GM12878 (cell line): Measurements from ENCODE around the gene MGP. TPM values are rescaled to one million over a fixed set of nuclear protein-coding genes. Genes with fewer than 3 reads are reported as not detected.

Source experiments
- ATAC-seq: fragments of 200-7000 bp; cut with Tn5 transposase; 3 replicates; pipeline ENCODE4 v1.9.1; 2020; ENCODE audit warnings: mild to moderate bottlenecking, moderate library complexity
- BruUV-seq: library from RNA; stranded (reverse); fragments of 400-500 nt; replicated peaks from 2 replicates; lab custom pipeline; 2021; lab: Mats Ljungman, UMichigan
- CTCF ChIA-PET: fragments of 300-600 bp; sonication (Branson Sonifier 250); formaldehyde crosslinking; extraction: SDS; loops from one replicate; lab custom pipeline; 2021; ENCODE audit warnings: inconsistent platforms; lab: Yijun Ruan, JAX
- POLR2A ChIA-PET: fragments of 350-600 bp; formaldehyde crosslinking; extraction: SDS; loops from one replicate; lab custom pipeline; 2021; ENCODE audit warnings: inconsistent platforms; lab: Charles Lee
- RAD21 ChIA-PET: fragments of 300-600 bp; sonication (Branson Sonifier 250); formaldehyde crosslinking; loops from one replicate; lab custom pipeline; 2023; ENCODE audit warnings: antibody characterized with exemption; ENCODE audit not compliant: unreplicated experiment; lab: Charles Lee
- SMC1A ChIA-PET: fragments of 300-600 bp; sonication (Branson Sonifier 250); formaldehyde crosslinking; loops from one replicate; lab custom pipeline; 2023; ENCODE audit not compliant: unreplicated experiment, uncharacterized antibody; lab: Charles Lee
- DNase-seq: peaks from one replicate; pipeline ENCODE4 v3.0.0-alpha.2; 2011; ENCODE audit warnings: low read depth, low spot score
- FAIRE-seq: peaks from 3 replicates; lab custom pipeline; 2011; peaks lifted over from hg19 to GRCh38; lab: Jason Lieb, UNC
- H2AFZ ChIP-seq: 2 replicates; pipeline ENCODE4 v1.6.0; 2011; ENCODE audit warnings: low read depth, low read length, control low read depth; ENCODE audit not compliant: control insufficient read depth
- H3K27ac ChIP-seq: 2 replicates; pipeline ENCODE4 v1.5.1; 2011; ENCODE audit warnings: control low read depth; ENCODE audit not compliant: control insufficient read depth, insufficient read depth
- H3K27me3 ChIP-seq, 2 experiments: replicated peaks in 1 of 2; 2 replicates each; pipeline versions ENCODE4 v1.6.0 to v1.6.1; 2011; ENCODE audit warnings: low read length in 1 of 2; ENCODE audit not compliant: control insufficient read depth in 2 of 2, insufficient read depth in 2 of 2
- H3K36me3 ChIP-seq, 2 experiments: 2 replicates each; pipeline ENCODE4 v1.5.1; 2011; ENCODE audit warnings: low read length in 1 of 2; ENCODE audit not compliant: control insufficient read depth in 2 of 2, insufficient read depth in 2 of 2
- H3K4me1 ChIP-seq: 2 replicates; pipeline ENCODE4 v1.6.1; 2011; ENCODE audit warnings: mild to moderate bottlenecking, low read length, moderate library complexity, mixed read lengths; ENCODE audit not compliant: control insufficient read depth, insufficient read depth
- H3K4me2 ChIP-seq: 2 replicates; pipeline ENCODE4 v1.6.0; 2011; ENCODE audit warnings: control low read depth; ENCODE audit not compliant: control insufficient read depth, insufficient read depth
- H3K4me3 ChIP-seq: fragments of 200-600 bp; sonication (generic); 2 replicates; pipeline ENCODE4 v1.5.1; 2016
- H3K79me2 ChIP-seq: 2 replicates; pipeline ENCODE4 v1.6.0; 2011; ENCODE audit warnings: low read length; ENCODE audit not compliant: control insufficient read depth, insufficient read depth
- H3K9ac ChIP-seq: 2 replicates; pipeline ENCODE4 v1.8.0; 2011; ENCODE audit warnings: low read length, control low read depth, mixed read lengths; ENCODE audit not compliant: control insufficient read depth, insufficient read depth
- H3K9me3 ChIP-seq: replicated peaks from 3 replicates; pipeline ENCODE4 v1.5.1; 2011; ENCODE audit warnings: mild to moderate bottlenecking, low read length; ENCODE audit not compliant: control insufficient read depth, insufficient read depth
- H4K20me1 ChIP-seq: 2 replicates; pipeline ENCODE4 v1.6.0; 2011; ENCODE audit not compliant: control insufficient read depth, insufficient read depth
- CREB1 ChIP-seq: IDR thresholded peaks from 2 replicates; pipeline ENCODE4 v1.6.1; 2012; ENCODE audit warnings: low read depth, mild to moderate bottlenecking, inconsistent platforms
- CREM ChIP-seq: IDR thresholded peaks from 2 replicates; pipeline ENCODE4 v1.6.1; 2014; ENCODE audit warnings: antibody characterized with exemption, low read depth
- EP300 ChIP-seq, 2 experiments: fragments of 150-350 bp in 1 of 2; IDR thresholded peaks; 2 replicates each; pipeline ENCODE4 v1.6.1; 2011 to 2012; ENCODE audit warnings: low read depth in 2 of 2, low read length in 2 of 2, borderline replicate concordance in 1 of 2, improper control_type of control experiment in 1 of 2, inconsistent platforms in 1 of 2; ENCODE audit not compliant: control insufficient read depth in 1 of 2
- MTA3 ChIP-seq: IDR thresholded peaks from 2 replicates; pipeline ENCODE4 v1.6.1; 2012; ENCODE audit warnings: low read length, inconsistent platforms, borderline replicate concordance
- NR2C1 ChIP-seq: fragments of 450-650 bp; IDR thresholded peaks from 2 replicates; pipeline ENCODE4 v1.6.1; 2017; ENCODE audit warnings: antibody characterized with exemption, mild to moderate bottlenecking, moderate library complexity
- RFX5 ChIP-seq: IDR thresholded peaks from 2 replicates; pipeline ENCODE4 v1.6.1; 2011; ENCODE audit warnings: low read depth, low read length, improper control_type of control experiment
- STAT3 ChIP-seq: IDR thresholded peaks from 2 replicates; pipeline ENCODE4 v1.6.1; 2011; ENCODE audit warnings: low read depth, low read length, improper control_type of control experiment
- ZNF24 ChIP-seq: fragments of 450-650 bp; IDR thresholded peaks from 2 replicates; pipeline ENCODE4 v1.6.1; 2017; ENCODE audit warnings: antibody characterized with exemption, mild to moderate bottlenecking
- WGBS: methylation state at CpG from one replicate; pipeline ENCODE4 v1.1.6; 2016; ENCODE audit warnings: low lambda C conversion rate; ENCODE audit not compliant: insufficient replicate concordance, insufficient coverage; ENCODE audit errors: missing lambda C conversion rate; 5-methylcytosine and 5-hydroxymethylcytosine counted together
- in situ Hi-C: fragments of 300-500 bp; cut with MboI; formaldehyde crosslinking; loops from 9 replicates; pipeline ENCODE4 v1.14.3; 2018; ENCODE audit warnings: mixed read lengths
- intact Hi-C: fragments of 100-400 bp; cut with micrococcal nuclease; formaldehyde crosslinking; loops from one replicate; pipeline ENCODE4 v1.14.2; 2022; ENCODE audit not compliant: unreplicated experiment
- polyA plus RNA-seq, 11 experiments: library from polyadenylated mRNA; depleted of rRNA in 4 of 11; unstranded in 6 of 11; stranded (reverse) in 5 of 11; fragments of >200 nt; fragmentation: Nextera tagmentation in 4 of 11; fragmentation: Illumina TruSeq in 1 of 11; extraction: Ambion mirVana in 4 of 11; extraction: Trizol in 1 of 11; gene quantifications; 1 replicate in 1 of 11; 2 replicates in 10 of 11; pipeline versions ENCODE4 v1.2.1 to v1.2.3, GENCODE V29; 2011 to 2016; ENCODE audit warnings: inconsistent platforms in 2 of 11, missing spikeins in 2 of 11, low read depth in 1 of 11
- total RNA-seq, 4 experiments: library from RNA; depleted of rRNA in 3 of 4; stranded (reverse); fragments of >200 nt in 3 of 4; fragmentation: Illumina TruSeq in 1 of 4; extraction: Trizol in 1 of 4; gene quantifications; 2 replicates each; pipeline versions ENCODE4 v1.2.1 to v1.2.3, GENCODE V29; 2013 to 2021
- TF ChIP-seq, protein P1 (sequence below): IDR thresholded peaks from 2 replicates; pipeline ENCODE4 v1.6.1; 2011; ENCODE audit warnings: low read depth, mild to moderate bottlenecking, low read length, moderate library complexity, borderline replicate concordance; ENCODE audit errors: extremely low read depth

Gene MGP
- total and polyA plus RNA-seq, 10 of the 15 experiments (the other 5 are each of a cell fraction or from before 2014, with no cell fraction given), result 0.21 to 1.2 TPM; not detected in 8

DNA sequence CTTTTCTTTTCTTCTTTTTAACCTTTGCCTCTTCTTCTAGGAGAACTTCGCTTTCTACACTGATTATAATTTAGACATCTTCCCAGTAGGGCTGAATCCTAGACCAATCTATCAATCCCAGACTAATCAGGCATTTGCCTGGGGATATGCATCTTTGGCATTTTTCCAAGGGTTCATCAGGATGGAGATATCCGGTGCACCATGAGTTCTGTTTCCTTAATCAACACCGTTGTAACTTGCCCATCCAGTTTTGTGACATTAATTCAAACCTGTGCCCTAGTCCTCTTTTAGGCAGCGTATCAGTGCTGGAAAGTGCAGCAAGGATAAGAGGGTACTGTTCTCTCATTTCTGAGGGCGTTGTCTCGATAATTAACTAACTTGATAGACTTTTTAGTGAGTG lies 617 bp upstream of the MGP start:
- intact Hi-C loops (no loop called here), in situ Hi-C loops (no loop called here)
- Histone ChIP-seq H3K9me3 (no peaks in the 10 kb centered on the region), H3K4me1 (peaks cover 9% of the 10 kb centered on the region; the same call in 1 of the 2 replicates), H3K27me3 (no peaks in the 10 kb centered on the region; a peak in 3 of 4 replicates), H3K9ac (no peak overlapping the region), H4K20me1 (no peaks in the 10 kb centered on the region), H3K4me2 (no peak overlapping the region), H3K36me3 (no peaks in the 10 kb centered on the region), H3K79me2 (no peaks in the 10 kb centered on the region), H3K27ac (no peak overlapping the region), H2AFZ (no peak overlapping the region), H3K4me3 (no peak overlapping the region)
- BruUV-seq, result no TSS peak
- no peak for FAIRE-seq
- TF ChIP-seq CREM (no peak), RFX5 (no peak), EP300 (IDR thresholded peaks at IDR 0.05; ENCODE audit: borderline replicate concordance in 1 of 2, control insufficient read depth in 1 of 2, low read depth in 2 of 2, low read length in 2 of 2) (no peak), ZNF24 (no peak), NR2C1 (no peak), CREB1 (no peak), MTA3 (no peak), STAT3 (no peak)
- TF ChIP-seq, protein P1, sequence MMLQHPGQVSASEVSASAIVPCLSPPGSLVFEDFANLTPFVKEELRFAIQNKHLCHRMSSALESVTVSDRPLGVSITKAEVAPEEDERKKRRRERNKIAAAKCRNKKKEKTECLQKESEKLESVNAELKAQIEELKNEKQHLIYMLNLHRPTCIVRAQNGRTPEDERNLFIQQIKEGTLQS, result no peak
- ChIA-PET RAD21 (interaction anchor here (0.9 kb wide), 1 partner anchor 70 kb away, joined by 3 read pairs; no protein-coding TSS in a partner anchor), POLR2A (no interaction called here), SMC1A (interaction anchor here (0.7 to 1.8 kb wide), 6 partner anchors 9 to 109 kb away, joined by 3 to 12 read pairs (median 4); no protein-coding TSS in a partner anchor), CTCF (interaction anchor here (1.0 to 1.3 kb wide), 2 partner anchors 16 to 109 kb away, joined by 4 to 5 read pairs; no protein-coding TSS in a partner anchor)
- no peak for ATAC-seq
- DNase-seq, result no peak
- 72% methylated on average over 6 of the region's 6 CpGs for WGBS
